GM23338 (cell line): ENCODE measurements around the gene ADAMTSL5. TPM values are rescaled to one million over a fixed set of nuclear protein-coding genes. Genes with fewer than 3 reads are reported as not detected.

Source experiments
- ATAC-seq: fragments of 200-7000 bp; cut with Tn5 transposase; 3 replicates; pipeline ENCODE4 v1.9.1; 2020
- DNase-seq: peaks from one replicate; pipeline ENCODE4 v3.0.0-alpha.2; 2015; ENCODE audit warnings: low spot score
- H2AFZ ChIP-seq: fragments of 200-600 bp; sonication (generic); 2 replicates; pipeline ENCODE4 v1.8.0; 2016; ENCODE audit warnings: antibody characterized with exemption, mild to moderate bottlenecking, moderate library complexity
- H3F3A ChIP-seq: fragments of 200-600 bp; sonication (generic); replicated peaks from 2 replicates; pipeline ENCODE4 v1.8.0; 2017; ENCODE audit warnings: antibody characterized with exemption, mixed run types, low read depth
- H3K27ac ChIP-seq: fragments of 200-600 bp; sonication (generic); 2 replicates; pipeline ENCODE4 v1.6.1; 2016; ENCODE audit warnings: low read depth
- H3K27me3 ChIP-seq: fragments of 200-600 bp; sonication (generic); 2 replicates; pipeline ENCODE4 v1.8.0; 2016; ENCODE audit warnings: mild to moderate bottlenecking, mixed run types, moderate library complexity; ENCODE audit not compliant: insufficient read depth
- H3K36me3 ChIP-seq: fragments of 200-600 bp; sonication (generic); 2 replicates; pipeline ENCODE4 v1.8.0; 2016; ENCODE audit warnings: mild to moderate bottlenecking; ENCODE audit not compliant: insufficient read depth
- H3K4me1 ChIP-seq: fragments of 200-600 bp; sonication (generic); 2 replicates; pipeline ENCODE4 v1.8.0; 2016; ENCODE audit warnings: mild to moderate bottlenecking, moderate library complexity; ENCODE audit not compliant: insufficient read depth
- H3K4me2 ChIP-seq: fragments of 200-600 bp; sonication (generic); 2 replicates; pipeline ENCODE4 v1.7.1; 2017; ENCODE audit warnings: mixed run types
- H3K4me3 ChIP-seq: fragments of 200-600 bp; sonication (generic); 2 replicates; pipeline ENCODE4 v1.6.1; 2016; ENCODE audit warnings: mixed run types
- H3K79me2 ChIP-seq: fragments of 200-600 bp; sonication (generic); replicated peaks from 2 replicates; pipeline ENCODE4 v1.8.0; 2017; ENCODE audit warnings: mild to moderate bottlenecking; ENCODE audit not compliant: insufficient read depth
- H3K9me2 ChIP-seq: fragments of 200-600 bp; sonication (generic); 2 replicates; pipeline ENCODE4 v1.8.0; 2017; ENCODE audit not compliant: insufficient read depth
- H4K20me1 ChIP-seq: fragments of 200-600 bp; sonication (generic); replicated peaks from 2 replicates; pipeline ENCODE4 v1.8.0; 2017; ENCODE audit warnings: mild to moderate bottlenecking; ENCODE audit not compliant: insufficient read depth
- H3K27ac Mint-ChIP-seq: 2 replicates; pipeline ENCODE4 v1.8.0; 2020; ENCODE audit warnings: inconsistent platforms, mild to moderate bottlenecking, moderate library complexity, mixed read lengths
- H3K27me3 Mint-ChIP-seq: 3 replicates; pipeline ENCODE4 v1.8.0; 2022; ENCODE audit warnings: low read depth, mild to moderate bottlenecking, moderate library complexity, mixed read lengths, inconsistent platforms; ENCODE audit not compliant: insufficient read depth, poor library complexity
- H3K36me3 Mint-ChIP-seq: 3 replicates; pipeline ENCODE4 v1.8.0; 2021; ENCODE audit warnings: low read depth, mild to moderate bottlenecking, inconsistent platforms, moderate library complexity, mixed read lengths
- H3K4me1 Mint-ChIP-seq: 3 replicates; pipeline ENCODE4 v1.8.0; 2020; ENCODE audit warnings: mild to moderate bottlenecking, inconsistent platforms, mixed read lengths
- H3K4me3 Mint-ChIP-seq: 3 replicates; pipeline ENCODE4 v1.8.0; 2021; ENCODE audit warnings: moderate library complexity, mild to moderate bottlenecking, inconsistent platforms, mixed read lengths
- H3K9me3 Mint-ChIP-seq: 3 replicates; pipeline ENCODE4 v1.8.0; 2020; ENCODE audit warnings: moderate library complexity, mild to moderate bottlenecking, inconsistent platforms, mixed read lengths
- CREB1 ChIP-seq: fragments of 250-450 bp; sonication (Bioruptor Pico); IDR thresholded peaks from 2 replicates; pipeline ENCODE4 v1.5.0; 2020; ENCODE audit warnings: low read depth, mild to moderate bottlenecking, moderate library complexity
- ETS1 ChIP-seq: IDR thresholded peaks from 2 replicates; pipeline ENCODE4 v1.6.1; 2016; ENCODE audit warnings: antibody characterized with exemption
- EZH2phosphoT487 ChIP-seq: fragments of 200-600 bp; sonication (generic); IDR thresholded peaks from one replicate; pipeline ENCODE4 v1.8.1; 2018; ENCODE audit warnings: antibody characterized with exemption; ENCODE audit not compliant: unreplicated experiment
- JUNB ChIP-seq: IDR thresholded peaks from one replicate; pipeline ENCODE4 v1.6.1; 2016; ENCODE audit warnings: antibody characterized with exemption; ENCODE audit not compliant: unreplicated experiment
- NANOG ChIP-seq: IDR thresholded peaks from 2 replicates; pipeline ENCODE4 v1.6.1; 2016; ENCODE audit warnings: antibody characterized with exemption, borderline replicate concordance
- POLR2AphosphoS5 ChIP-seq: IDR thresholded peaks from 2 replicates; pipeline ENCODE4 v1.6.1; 2016; ENCODE audit warnings: antibody characterized with exemption, low read depth
- STAT1 ChIP-seq: IDR thresholded peaks from one replicate; pipeline ENCODE4 v1.6.1; 2016; ENCODE audit warnings: antibody characterized with exemption; ENCODE audit not compliant: unreplicated experiment
- ZNF114 ChIP-seq: fragments of 250-450 bp; sonication (Bioruptor Pico); IDR thresholded peaks from 2 replicates; pipeline ENCODE4 v1.5.0; 2020; ENCODE audit warnings: mild to moderate bottlenecking, moderate library complexity
- ZNF331 ChIP-seq: fragments of 250-450 bp; sonication (Bioruptor Pico); IDR thresholded peaks from 2 replicates; pipeline ENCODE4 v1.5.0; 2020; ENCODE audit warnings: low read depth, mild to moderate bottlenecking, moderate library complexity
- ZNF462 ChIP-seq: fragments of 250-450 bp; sonication (Bioruptor Pico); IDR thresholded peaks from 2 replicates; pipeline ENCODE4 v1.5.0; 2020; ENCODE audit warnings: mild to moderate bottlenecking, moderate library complexity
- polyA plus RNA-seq: library from polyadenylated mRNA; unstranded; fragments of >200 nt; fragmentation: Nextera tagmentation; extraction: Ambion mirVana; gene quantifications from 2 replicates; pipeline ENCODE4 v1.2.1, GENCODE V29; 2016
- total RNA-seq: library from RNA; depleted of rRNA; stranded (reverse); fragments of >200 nt; shearing (Covaris generic); gene quantifications from 2 replicates; pipeline ENCODE4 v1.2.3, GENCODE V29; 2014

Gene ADAMTSL5
- total and polyA plus RNA-seq, 2 experiments from 2014 or later, result 0.10 to 0.97 TPM

- no peak overlapping the region for H3K27ac Mint-ChIP-seq
- ATAC-seq, result no peak; the same call in 1 of the 3 replicates
- H3K36me3 Mint-ChIP-seq, result no peaks in the 10 kb centered on the region
- no peaks in the 10 kb centered on the region for H3K9me3 Mint-ChIP-seq
- Histone ChIP-seq H3K27ac (no peak overlapping the region), H2AFZ (no peak overlapping the region), H4K20me1 (peaks cover 10% of the 10 kb centered on the region; the same call in 1 of the 2 replicates), H3K79me2 (no peaks in the 10 kb centered on the region), H3K9me2 (no peaks in the 10 kb centered on the region), H3K4me3 (peak overlapping the region; percentile 51), H3F3A (peaks cover 17% of the 10 kb centered on the region), H3K4me2 (peak overlapping the region; percentile 75), H3K36me3 (no peaks in the 10 kb centered on the region), H3K4me1 (peaks cover 6% of the 10 kb centered on the region; the same call in 1 of the 2 replicates), H3K27me3 (peaks cover 84% of the 10 kb centered on the region)
- TF ChIP-seq JUNB, result no peak
- no peak; the same call in 1 of the 2 replicates for TF ChIP-seq POLR2AphosphoS5
- TF ChIP-seq CREB1 (CRISPR knock-in tag), result no peak
- TF ChIP-seq ZNF114 (CRISPR knock-in tag), result no peak
- no peak for TF ChIP-seq ZNF462
- no peak for TF ChIP-seq NANOG
- no peak for TF ChIP-seq EZH2phosphoT487
- TF ChIP-seq STAT1, result no peak
- TF ChIP-seq ETS1, result no peak
- no peak for TF ChIP-seq ZNF331 (CRISPR knock-in tag)
- H3K4me1 Mint-ChIP-seq, result peaks cover 3% of the 10 kb centered on the region; the same call in 1 of the 3 replicates
- H3K4me3 Mint-ChIP-seq, result no peak overlapping the region
- H3K27me3 Mint-ChIP-seq, result peaks cover 66% of the 10 kb centered on the region
- no peak for DNase-seq
These were observed 45.7 kb downstream of the ADAMTSL5 start for GRCh38 chr19:1467215-1467489.
